Stimulated activated CD8-positive, alpha-beta memory T cell treated with anti-CD3 and anti-CD28 coated beads, Interleukin-4, amount 100 ng/mL, for 1 hour (primary cell): Measurements from ENCODE around the gene ATP13A2.

Experiments
- DNase-seq, 2 donors: peaks; one replicate each; pipeline ENCODE4 v3.0.0-alpha.2; 2020; ENCODE audit warnings: low read depth in 2 of 2, low spot score in 1 of 2

The ATP13A2 gene

DNA sequence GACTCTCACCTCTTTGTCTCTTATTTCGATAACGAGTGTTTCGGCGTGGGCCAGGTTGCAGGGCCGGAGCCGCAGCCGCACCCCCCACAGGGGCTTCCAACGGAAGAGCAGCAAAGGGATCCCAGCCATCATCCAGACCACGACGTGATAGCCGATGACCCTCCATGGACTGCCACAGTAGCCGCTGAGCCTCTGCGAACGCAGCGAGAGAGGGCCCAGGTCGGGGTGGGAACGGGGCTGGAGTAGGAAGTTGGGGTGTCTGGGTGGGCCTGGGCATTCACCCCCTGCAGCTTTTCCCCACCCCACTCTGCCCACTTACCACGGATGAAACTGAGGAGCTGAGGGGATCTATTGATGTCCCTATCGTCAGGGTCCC lies 6.4 kb downstream of the ATP13A2 start:
- no peak for DNase-seq

DNA sequence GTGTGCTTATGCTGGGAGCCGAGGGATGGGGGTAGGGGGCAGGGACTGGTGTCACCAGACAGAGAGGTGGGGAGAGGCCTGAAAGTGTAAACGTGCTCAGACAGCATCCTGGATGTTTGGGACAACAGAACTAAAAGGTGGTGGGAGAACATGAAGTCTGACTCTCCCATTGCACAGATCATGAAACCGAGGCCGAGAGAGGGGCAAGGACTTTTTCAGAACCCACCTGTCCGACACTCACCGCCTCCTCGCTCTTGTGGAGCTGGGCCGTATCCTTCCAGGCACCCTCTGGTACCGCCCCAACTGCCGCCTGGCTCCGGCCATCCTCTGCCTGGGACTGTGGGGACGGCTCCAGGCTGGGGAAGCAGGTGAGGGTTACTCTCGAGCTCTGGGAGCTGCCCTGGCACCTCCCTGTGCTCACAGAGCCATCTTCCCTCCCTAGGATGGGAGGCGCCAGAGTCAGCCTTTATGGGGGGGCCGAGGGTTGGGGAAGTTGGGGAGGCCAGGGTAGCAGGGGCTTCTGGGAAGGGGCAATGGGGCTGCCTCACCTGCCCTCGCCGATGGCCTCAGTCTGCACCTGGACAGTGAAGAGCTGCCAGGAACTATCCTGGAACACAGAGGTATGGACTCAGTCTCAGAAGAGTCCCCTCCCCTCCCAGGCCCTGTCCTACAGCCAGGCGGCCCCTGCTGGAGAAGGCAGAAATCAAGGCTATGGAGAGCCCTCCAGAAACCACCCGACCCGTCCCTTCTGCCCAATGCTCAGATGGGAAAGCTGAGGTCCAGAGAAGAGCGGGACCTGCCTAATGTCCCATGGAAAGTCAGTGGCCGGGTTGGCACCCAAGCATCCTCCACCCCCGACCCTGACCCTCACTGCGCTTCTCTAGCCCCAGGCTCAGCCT lies 7.0 kb downstream of the ATP13A2 start:
- no peak for DNase-seq

DNA sequence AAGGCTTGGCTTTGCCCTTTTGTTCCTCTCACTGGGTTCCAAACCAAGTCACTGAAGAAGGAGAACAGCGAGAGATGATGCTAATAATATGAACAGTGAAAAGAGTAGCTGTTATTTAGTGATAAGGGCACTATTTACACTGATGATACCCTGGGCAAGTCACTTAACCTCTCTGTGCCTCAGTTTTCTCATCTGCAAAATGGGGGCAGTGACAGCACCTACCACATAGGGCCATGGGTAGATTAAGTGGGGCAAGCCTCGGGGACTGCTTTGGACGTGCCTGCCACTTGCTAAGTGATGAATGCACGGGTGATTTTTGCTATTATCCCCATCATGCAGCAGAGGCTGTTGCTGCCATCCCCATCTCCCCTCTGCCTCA lies 9.2 kb downstream of the ATP13A2 start:
- no peak for DNase-seq

DNA sequence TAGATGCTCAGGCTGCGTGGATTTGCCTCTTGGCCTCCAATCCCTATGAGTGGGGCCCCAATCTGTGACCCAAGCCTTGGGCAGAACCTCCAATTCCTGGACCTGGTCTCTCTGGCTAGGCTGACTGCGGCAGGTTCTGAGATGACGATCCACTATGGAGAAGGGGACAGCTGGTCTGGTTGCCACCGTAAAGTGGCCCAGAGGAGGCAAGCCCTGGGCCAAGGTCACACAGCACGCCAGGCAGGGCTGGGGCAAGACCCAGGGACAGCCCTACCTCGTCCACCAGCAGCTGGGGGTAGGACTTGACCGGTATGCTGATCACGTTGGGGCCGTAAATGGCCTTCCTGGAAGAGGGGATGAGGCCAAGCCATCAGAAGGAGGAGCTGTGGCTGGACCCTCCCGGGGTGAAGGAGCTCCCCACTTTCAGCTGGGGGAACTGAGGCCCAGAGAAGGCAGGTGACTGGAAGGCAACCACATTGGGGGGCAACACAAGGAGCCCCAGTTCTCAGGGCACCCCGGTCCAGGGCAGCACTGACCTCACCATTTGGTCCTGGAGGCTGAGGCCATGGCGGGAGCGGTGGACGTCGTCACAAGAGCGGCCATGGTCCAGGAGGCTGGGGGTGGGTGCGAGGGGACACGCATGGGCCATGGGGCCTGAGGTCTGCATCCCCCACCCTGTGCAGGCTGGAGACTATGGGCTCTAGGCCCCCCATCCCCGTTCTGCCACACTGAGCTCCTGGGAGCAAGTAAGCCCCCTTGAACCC lies 9.8 kb downstream of the ATP13A2 start:
- no peak for DNase-seq

DNA sequence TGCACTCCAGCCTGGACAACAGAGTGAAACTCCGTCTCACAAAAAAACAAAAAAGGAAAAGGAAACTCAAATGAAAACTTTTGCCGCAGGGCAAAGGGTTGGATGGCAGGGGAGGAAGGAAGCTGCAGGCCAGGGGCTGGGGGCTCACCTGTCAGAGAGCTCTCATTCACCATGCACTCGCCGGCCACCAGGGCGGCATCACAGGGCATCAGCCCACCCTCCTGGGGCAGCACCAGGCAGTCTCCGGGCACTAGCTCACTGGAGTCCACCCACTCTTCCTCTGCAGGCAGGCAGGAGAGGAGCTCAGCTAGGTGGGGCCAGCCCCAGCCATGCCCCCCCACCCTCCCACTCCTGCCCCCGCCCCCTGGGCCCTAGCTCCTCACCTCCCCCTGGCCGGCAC lies 11.9 kb downstream of the ATP13A2 start:
- no peak for DNase-seq

DNA sequence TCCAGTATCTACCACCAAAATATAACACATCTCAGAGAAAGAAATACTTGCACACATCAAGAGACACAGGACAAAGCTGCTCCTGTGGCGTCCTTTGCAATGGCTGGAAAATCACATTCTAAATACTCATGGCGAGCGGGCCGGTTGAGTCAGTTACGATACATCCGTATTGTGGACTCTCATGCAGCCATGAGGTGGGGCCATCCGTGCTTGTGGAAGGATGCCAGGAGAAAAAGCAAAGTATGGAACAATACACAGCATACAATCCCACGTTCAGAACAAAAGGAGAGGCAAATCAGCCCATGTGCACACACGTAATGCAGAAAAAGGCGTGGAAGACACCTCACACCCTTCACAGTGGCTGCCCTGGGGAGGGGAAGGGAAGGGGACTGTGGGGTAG lies 13.1 kb downstream of the ATP13A2 start:
- DNase-seq = no peak

DNA sequence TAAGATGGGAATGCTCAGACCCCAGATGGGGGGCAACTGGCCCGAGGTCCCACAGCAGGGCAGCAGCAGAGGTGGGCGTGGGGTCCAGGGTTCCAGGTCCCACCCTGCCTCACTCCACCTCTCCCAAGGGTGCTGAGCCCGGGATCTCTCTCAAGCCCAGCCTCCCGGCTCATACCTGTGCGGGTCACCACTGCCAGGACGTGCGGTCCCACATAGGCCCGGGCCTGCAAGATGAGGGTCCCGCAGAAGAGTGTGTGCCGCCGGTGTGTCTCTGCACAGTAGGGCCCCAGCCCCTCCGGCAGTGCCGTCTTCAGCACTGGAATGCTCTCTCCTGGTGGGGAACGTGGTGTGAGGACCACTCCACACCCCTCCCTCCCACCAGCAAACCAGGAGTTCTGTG lies 14.9 kb downstream of the ATP13A2 start:
- DNase-seq = no peak

- DNase-seq = no peak
Measured at GRCh38 chr1:16993521-16994038, 18.1 kb downstream of the ATP13A2 start.

DNA sequence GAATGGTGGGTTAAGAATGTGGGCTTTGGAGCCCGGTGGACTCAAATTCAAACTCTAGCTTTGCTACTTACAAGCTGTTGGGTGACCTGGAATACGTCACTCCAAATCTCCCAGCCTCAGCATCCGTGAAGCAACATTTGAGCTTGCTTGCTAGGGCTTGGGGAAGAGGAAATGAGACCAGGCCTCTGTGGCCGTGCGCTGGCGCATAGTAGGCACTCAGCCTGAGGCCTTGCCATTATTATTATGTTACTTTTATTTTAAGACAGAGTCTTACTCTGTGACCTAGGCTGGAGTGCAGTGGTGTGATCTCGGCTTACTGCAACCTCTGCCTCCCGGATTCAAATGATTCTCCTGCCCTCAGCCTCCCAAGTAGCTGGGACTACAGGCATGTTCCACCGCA lies 19.1 kb downstream of the ATP13A2 start:
- DNase-seq = no peak

- no peak for DNase-seq
Measured at GRCh38 chr1:16992102-16992501, 19.6 kb downstream of the ATP13A2 start.

- DNase-seq = no peak
Measured at GRCh38 chr1:16991571-16991970, 20.2 kb downstream of the ATP13A2 start.

GRCh38 chr1:16989676-16990391 lies 21.9 kb downstream of the ATP13A2 start:
- no peak for DNase-seq

- DNase-seq = no peak
Measured at GRCh38 chr1:16988210-16988609, 23.5 kb downstream of the ATP13A2 start.

DNA sequence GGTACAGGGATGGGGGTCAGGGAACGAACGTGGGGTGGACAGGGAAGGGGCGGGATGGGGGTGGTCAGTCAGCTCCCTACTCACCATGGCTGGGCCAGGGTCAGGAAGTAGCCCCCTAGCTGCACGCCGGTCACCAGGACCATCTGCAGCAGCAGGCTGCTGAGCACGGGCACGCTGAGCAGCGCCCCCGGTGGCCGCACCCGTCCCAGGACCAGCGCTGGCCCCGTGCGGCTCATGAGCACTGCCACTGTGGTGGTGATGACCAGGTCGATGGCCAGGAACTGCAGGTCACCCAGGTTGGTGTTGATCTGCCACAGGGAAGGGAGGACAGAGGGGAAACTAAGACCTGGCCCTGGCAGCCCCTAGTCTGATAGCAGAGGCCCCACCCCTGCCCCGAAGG lies 24.8 kb downstream of the ATP13A2 start:
- no peak for DNase-seq

DNA sequence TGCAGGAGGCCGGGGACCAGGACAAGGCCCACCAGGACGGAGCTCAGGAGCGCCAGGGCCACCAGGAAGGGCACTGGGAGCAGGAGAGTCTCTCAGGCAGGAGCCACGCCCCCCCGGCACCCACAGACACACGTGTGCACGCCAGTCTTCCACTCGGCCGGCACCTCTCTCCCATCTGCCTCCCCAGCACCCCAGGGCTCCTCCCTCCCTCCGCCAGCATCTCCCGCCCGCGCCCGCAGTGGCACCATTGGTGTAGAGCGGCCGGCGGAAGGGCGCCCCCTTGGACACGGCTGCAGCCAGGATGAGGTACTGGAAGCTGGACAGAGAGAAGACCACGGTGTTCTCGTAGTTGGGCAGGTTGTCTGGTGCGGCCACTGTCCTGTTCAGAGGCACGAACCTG lies 25.2 kb downstream of the ATP13A2 start:
- DNase-seq = no peak

- no peak for DNase-seq
Measured at GRCh38 chr1:16986113-16986512, 25.6 kb downstream of the ATP13A2 start.

DNA sequence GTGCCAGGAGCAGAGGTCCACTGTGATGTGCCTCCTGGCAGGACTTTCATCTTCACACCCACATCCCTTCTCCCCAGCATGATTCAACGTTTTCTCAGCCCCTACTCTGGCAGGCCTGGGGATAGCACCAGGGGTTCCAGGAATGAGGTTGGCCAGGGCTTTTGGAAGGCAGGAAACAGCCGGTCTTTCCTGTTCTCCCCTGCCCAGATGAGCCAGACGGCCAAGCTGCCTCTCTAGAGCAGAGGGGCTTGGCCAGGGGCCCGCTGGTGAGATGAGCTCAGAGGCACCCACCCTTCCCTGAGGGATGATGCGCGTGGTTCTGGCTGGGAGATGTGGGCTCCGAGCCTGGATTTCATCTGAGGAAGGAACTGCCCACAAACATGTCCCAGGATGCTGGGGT lies 27.0 kb downstream of the ATP13A2 start:
- no peak for DNase-seq

- no peak for DNase-seq
Measured at GRCh38 chr1:16983649-16984048, 28.1 kb downstream of the ATP13A2 start.

DNA sequence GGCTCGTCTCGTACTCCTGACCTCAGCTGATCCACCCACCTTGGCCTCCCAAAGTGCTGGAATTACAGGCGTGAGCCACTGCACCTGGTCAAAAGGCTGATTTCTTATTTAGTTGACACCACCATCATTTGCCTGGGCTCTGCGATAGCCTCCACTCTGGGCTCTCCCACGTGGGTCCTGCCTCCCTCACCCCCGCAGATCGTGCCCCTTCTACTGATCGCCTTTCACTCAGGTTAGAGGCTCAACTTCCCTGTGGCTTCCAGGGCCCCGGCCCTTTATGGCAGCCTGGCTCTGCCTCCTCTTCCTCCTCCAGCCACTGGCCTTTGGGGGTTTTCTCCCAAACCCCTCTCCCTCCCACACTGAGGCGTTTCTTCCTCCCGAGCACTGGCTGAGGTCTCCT lies 28.8 kb downstream of the ATP13A2 start:
- DNase-seq = no peak

- DNase-seq = no peak
Measured at GRCh38 chr1:16981269-16981849, 30.4 kb downstream of the ATP13A2 start.
